HepG2 (cell line): ENCODE measurements around the gene GAL3ST2. TPM values are rescaled to one million over a fixed set of nuclear protein-coding genes. Genes with fewer than 3 reads are reported as not detected.

Source experiments
- BRF2 ChIP-seq: sonication (generic); formaldehyde crosslinking; IDR thresholded peaks from 2 replicates; pipeline ENCODE4 v1.8.1; 2022; ENCODE audit warnings: mild to moderate bottlenecking, missing genetic modification reagents
- FIP1L1 ChIP-seq: fragments of 200-400 bp; formaldehyde crosslinking; IDR thresholded peaks from 2 replicates; pipeline ENCODE4 v1.6.1; 2018; ENCODE audit warnings: low read depth, mild to moderate bottlenecking, low read length, moderate library complexity, borderline replicate concordance; ENCODE audit not compliant: insufficient read depth
- HOXA7 ChIP-seq: sonication (generic); formaldehyde crosslinking; IDR thresholded peaks from 2 replicates; pipeline ENCODE4 v1.8.1; 2022; ENCODE audit warnings: mild to moderate bottlenecking, missing genetic modification reagents, moderate library complexity
- JUND ChIP-seq: sonication (generic); formaldehyde crosslinking; IDR thresholded peaks from 2 replicates; pipeline ENCODE4 v1.8.0; 2022; ENCODE audit warnings: mild to moderate bottlenecking, missing genetic modification reagents
- MED13 ChIP-seq: sonication (generic); formaldehyde crosslinking; IDR thresholded peaks from 2 replicates; pipeline ENCODE4 v1.5.0; 2020; ENCODE audit warnings: missing genetic modification reagents
- NFE2L2 ChIP-seq: fragments of 150-350 bp; IDR thresholded peaks from 2 replicates; pipeline ENCODE4 v1.6.1; 2014; ENCODE audit warnings: low read length
- RBFOX2 ChIP-seq: fragments of 200-400 bp; formaldehyde crosslinking; IDR thresholded peaks from 2 replicates; pipeline ENCODE4 v1.6.1; 2017; ENCODE audit warnings: low read depth, mild to moderate bottlenecking, low read length
- RORA ChIP-seq: sonication (generic); formaldehyde crosslinking; IDR thresholded peaks from 2 replicates; pipeline ENCODE4 v1.5.0; 2020; ENCODE audit warnings: mild to moderate bottlenecking, missing genetic modification reagents, moderate library complexity
- TFE3 ChIP-seq: IDR thresholded peaks from 2 replicates; pipeline ENCODE4 v1.6.1; 2016
- YY1 ChIP-seq: IDR thresholded peaks from 2 replicates; pipeline ENCODE4 v1.6.1; 2011; ENCODE audit warnings: low read length, low read depth, moderate library complexity, mild to moderate bottlenecking; ENCODE audit not compliant: insufficient read depth, insufficient replicate concordance
- ZBTB25 ChIP-seq: IDR thresholded peaks from 2 replicates; pipeline ENCODE4 v1.6.1; 2018; ENCODE audit warnings: missing genetic modification reagents
- ZBTB34 ChIP-seq: sonication (generic); formaldehyde crosslinking; IDR thresholded peaks from 2 replicates; pipeline ENCODE4 v1.8.0; 2022; ENCODE audit warnings: mild to moderate bottlenecking, missing genetic modification reagents
- ZFAT ChIP-seq: sonication (generic); formaldehyde crosslinking; conservative IDR thresholded peaks from 2 replicates; pipeline ENCODE4 v1.8.1; 2023; ENCODE audit warnings: missing genetic modification reagents, inconsistent platforms
- ZNF605 ChIP-seq: sonication (generic); formaldehyde crosslinking; IDR thresholded peaks from 2 replicates; pipeline ENCODE4 v1.8.0; 2022; ENCODE audit warnings: mild to moderate bottlenecking, missing genetic modification reagents
- ZNF678 ChIP-seq: sonication (generic); formaldehyde crosslinking; IDR thresholded peaks from 2 replicates; pipeline ENCODE4 v1.4.0; 2020; ENCODE audit warnings: mild to moderate bottlenecking, missing genetic modification reagents
- ZNF704 ChIP-seq: sonication (generic); formaldehyde crosslinking; IDR thresholded peaks from 2 replicates; pipeline ENCODE4 v1.8.1; 2023; ENCODE audit warnings: mild to moderate bottlenecking, inconsistent platforms, moderate library complexity, missing genetic modification reagents, borderline replicate concordance
- ZNF746 ChIP-seq: sonication (generic); formaldehyde crosslinking; IDR thresholded peaks from 2 replicates; pipeline ENCODE4 v1.8.0; 2022; ENCODE audit warnings: mild to moderate bottlenecking, missing genetic modification reagents
- ZNF839 ChIP-seq: sonication (generic); formaldehyde crosslinking; IDR thresholded peaks from 2 replicates; pipeline ENCODE4 v1.4.0; 2020; ENCODE audit warnings: missing genetic modification reagents, mild to moderate bottlenecking, borderline replicate concordance
- ZXDC ChIP-seq: sonication (generic); formaldehyde crosslinking; IDR thresholded peaks from 2 replicates; pipeline ENCODE4 v1.5.0; 2020; ENCODE audit warnings: mild to moderate bottlenecking, missing genetic modification reagents
- polyA plus RNA-seq, 8 experiments: library from polyadenylated mRNA; depleted of rRNA in 3 of 8; stranded (reverse) in 7 of 8; unstranded in 1 of 8; fragments of >200 nt; fragmentation: Illumina TruSeq in 4 of 8; extraction: Trizol in 4 of 8; gene quantifications; 2 replicates each; pipeline versions ENCODE4 v1.2.1 to v1.2.3, GENCODE V29; 2011 to 2016; ENCODE audit warnings: low read depth in 4 of 8, missing spikeins in 1 of 8, mixed read lengths in 1 of 8; ENCODE audit not compliant: insufficient read depth in 1 of 8
- total RNA-seq, 5 experiments: library from RNA; depleted of rRNA; stranded (reverse); fragments of >200 nt; fragmentation: Illumina TruSeq; extraction: Trizol; gene quantifications; 2 replicates each; pipeline ENCODE4 v1.2.3, GENCODE V29; 2016; ENCODE audit warnings: low read depth in 1 of 5

GAL3ST2 gene
- total and polyA plus RNA-seq, 2 of the 13 experiments (the other 11 are each of a cell fraction or from before 2014, with no cell fraction given) = 0.17 to 0.20 TPM

- TF ChIP-seq ZXDC (CRISPR knock-in tag) = 0 out of 2 replicates have a peak, but pooled peaks have one; percentile 59
- TF ChIP-seq RBFOX2 = peak; percentile 88
- peak; percentile 45 for TF ChIP-seq YY1
- no peak for TF ChIP-seq ZBTB25 (CRISPR knock-in tag)
- TF ChIP-seq NFE2L2 = no peak
- TF ChIP-seq FIP1L1 = peak; percentile 22; the same call in 1 of the 2 replicates
- TF ChIP-seq ZNF678 = no peak
- TF ChIP-seq RORA (CRISPR knock-in tag) = no peak
- no peak for TF ChIP-seq ZNF704 (CRISPR knock-in tag)
- TF ChIP-seq JUND (CRISPR knock-in tag) = peak; percentile 39; the same call in 1 of the 2 replicates
- no peak for TF ChIP-seq HOXA7 (CRISPR knock-in tag)
- no peak for TF ChIP-seq MED13 (CRISPR knock-in tag)
- no peak; the same call in 1 of the 2 replicates for TF ChIP-seq TFE3 (CRISPR knock-in tag)
- no peak for TF ChIP-seq ZFAT (CRISPR knock-in tag)
- peak; percentile 54 for TF ChIP-seq ZNF746 (CRISPR knock-in tag)
- TF ChIP-seq ZNF605 (CRISPR knock-in tag) = peak; percentile 25; the same call in 1 of the 2 replicates
- no peak for TF ChIP-seq BRF2 (CRISPR knock-in tag)
- peak; percentile 11; the same call in 1 of the 2 replicates for TF ChIP-seq ZBTB34 (CRISPR knock-in tag)
- TF ChIP-seq ZNF839 (CRISPR knock-in tag) = no peak
These were observed 2.9 kb upstream of the GAL3ST2 start (continued) for GRCh38 chr2:241773511-241774418.
